NCI-H187 (cell line): ENCODE results near the gene IWS1.

Experiments used
- DNase-seq, 2 experiments: peaks; one replicate each; lab custom pipeline; 2025; lab: John Stamatoyannopoulos, UW

IWS1 gene

GRCh38 chr2:127490283-127490682 lies 36.0 kb downstream of the IWS1 start:
- DNase-seq = no peak

DNA sequence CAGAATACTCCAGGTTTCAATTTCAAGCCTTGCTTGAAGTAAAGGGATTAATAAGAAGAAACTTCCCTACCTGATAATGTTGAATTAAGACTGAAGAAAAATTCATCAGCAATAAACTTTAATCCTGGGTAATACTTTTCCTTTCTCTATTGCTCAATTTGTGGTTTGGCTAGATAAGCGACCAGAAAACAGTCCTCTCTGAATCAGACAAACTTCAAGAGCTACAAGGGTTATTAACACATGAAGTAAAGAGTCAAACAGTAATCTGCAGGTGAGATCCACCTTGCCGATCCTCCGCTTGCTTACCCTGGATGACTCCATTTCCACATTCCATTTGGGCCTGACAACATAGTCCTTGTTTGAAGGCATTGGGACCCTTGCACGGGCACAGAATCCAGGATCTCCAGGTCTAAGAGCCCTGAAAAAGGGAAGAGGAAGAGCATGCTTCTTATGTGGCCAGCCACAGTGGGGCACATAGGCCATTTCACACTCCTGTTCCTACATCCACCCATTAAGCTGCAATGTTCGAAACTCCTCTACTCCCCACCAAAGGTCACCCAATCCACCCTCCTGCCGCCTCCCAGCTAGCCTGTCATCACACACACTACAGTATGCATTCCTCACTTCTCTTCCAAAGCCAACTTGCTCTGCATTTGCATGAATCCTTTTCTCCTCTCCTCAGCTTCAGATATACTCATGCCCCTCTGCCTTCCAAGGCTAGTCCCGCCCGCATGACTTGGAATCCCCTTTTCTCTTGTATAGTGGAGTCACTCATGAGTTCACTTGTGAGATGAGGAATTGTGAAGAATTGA lies 39.8 kb downstream of the IWS1 start:
- DNase-seq = no peak

DNA sequence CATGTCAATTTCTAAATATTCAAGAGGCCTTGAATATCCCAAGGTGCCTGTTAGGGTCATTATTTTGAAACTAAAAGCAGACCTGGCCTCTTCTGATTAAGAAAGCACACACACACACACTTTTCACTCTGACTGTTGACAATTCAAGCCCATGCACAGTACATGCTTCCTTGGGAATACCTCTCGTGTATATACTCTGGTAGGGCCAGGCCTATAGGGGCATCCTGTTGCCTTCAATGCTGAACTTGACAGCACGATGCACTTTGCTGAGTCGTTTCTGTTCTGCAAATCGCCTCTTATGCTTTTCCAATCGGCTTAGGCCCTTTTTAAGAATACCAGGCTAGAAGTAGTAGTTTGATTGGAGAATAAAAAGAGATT lies 40.6 kb downstream of the IWS1 start:
- no peak for DNase-seq

- no peak for DNase-seq
These were observed 41.1 kb downstream of the IWS1 start for GRCh38 chr2:127485051-127485693.

DNA sequence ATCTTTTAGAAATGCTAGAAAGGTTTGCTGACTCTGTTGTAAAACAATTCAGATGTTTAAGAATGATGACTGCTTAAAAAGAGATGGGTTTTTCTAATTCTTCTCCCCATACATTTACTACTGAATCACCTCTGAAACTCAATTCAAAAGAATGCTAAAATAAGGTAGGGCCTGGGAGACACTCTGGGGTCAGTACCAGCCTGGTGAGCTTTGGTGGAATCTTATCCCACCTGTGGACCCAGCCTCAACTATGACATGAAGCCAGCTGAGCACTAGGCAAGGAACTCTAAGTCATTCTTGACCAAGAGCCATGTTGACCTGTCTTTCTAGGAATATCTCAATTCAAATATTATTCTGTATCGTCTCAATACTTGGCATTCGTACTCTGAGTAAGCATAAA lies 44.3 kb downstream of the IWS1 start:
- no peak for DNase-seq

DNA sequence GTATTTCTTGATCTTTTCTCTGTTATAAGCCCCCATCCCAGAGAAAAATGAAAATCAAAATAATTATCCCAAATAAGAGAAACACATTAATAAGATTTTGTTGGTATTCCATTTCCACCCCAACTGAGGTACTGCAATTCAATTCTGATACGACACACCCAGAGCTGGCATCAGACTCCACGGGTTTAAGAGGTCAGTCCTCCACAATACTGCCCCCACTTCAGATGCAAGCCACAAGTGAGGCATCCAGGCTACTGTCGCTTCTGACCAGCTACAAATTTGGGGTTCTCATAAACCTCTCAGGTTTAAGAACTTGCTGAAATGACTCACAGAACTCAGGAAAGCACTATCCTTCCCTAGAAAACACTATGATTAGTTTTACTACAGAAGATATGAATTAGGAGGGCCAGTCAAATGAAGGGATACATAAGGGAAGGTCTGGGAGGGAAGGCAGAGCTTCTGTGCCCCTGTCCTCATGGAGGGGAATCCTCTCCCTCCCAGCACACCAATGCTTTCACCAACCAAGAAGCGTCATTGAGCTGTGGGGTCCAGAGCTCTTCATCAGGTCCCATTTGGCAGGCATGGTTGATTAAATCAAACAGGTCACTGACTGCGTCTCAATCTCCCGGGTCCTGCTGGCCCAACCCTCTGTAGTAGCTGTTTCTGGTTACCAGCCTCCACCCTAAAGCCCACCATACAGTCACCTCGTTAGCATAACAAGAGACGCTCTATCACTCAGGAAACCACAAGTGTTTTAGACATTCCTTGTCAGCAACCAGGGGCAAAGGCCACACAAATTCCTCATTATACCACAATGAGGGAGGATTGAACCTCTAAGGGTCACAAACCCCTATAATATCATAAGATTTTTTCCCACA lies 46.2 kb downstream of the IWS1 start:
- DNase-seq = no peak

GRCh38 chr2:127479219-127479825 lies 47.0 kb downstream of the IWS1 start:
- DNase-seq = no peak

- no peak for DNase-seq
These were observed 50.5 kb downstream of the IWS1 start for GRCh38 chr2:127475788-127476187.

- no peak for DNase-seq
These were observed 54.0 kb downstream of the IWS1 start for GRCh38 chr2:127472268-127472667.

DNA sequence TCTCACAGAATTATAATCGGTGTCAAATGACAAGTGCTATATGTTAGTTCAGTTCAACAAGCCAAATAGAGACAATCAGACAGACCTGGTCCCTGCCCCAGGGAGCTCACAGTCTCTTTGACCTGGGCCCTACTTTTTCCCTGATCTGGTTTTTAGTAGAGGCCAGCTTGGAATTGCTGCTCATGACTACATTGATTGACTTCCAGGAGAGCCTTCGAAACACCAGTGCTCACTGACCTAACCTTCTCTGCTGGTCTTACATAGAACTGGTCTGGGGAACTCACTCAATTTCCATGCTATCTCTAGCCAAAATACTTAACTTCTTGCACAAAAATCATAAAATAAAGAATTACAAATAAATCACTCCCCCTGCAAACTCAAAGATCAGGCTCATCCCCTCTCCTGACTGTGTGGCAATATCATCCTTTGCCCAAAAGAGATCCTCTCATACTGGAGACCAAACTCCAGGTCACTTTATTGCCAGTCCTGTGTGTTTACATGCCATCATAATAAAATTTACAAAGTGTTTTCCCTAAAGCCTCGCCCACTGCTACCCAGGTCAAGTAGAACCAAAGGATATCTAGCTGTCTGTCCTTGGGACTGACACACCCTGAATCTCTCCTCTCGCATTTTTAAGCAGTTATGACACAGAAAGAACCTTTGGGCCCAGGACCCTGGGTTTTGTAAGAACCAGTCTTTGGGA lies 54.9 kb downstream of the IWS1 start:
- DNase-seq = no peak

DNA sequence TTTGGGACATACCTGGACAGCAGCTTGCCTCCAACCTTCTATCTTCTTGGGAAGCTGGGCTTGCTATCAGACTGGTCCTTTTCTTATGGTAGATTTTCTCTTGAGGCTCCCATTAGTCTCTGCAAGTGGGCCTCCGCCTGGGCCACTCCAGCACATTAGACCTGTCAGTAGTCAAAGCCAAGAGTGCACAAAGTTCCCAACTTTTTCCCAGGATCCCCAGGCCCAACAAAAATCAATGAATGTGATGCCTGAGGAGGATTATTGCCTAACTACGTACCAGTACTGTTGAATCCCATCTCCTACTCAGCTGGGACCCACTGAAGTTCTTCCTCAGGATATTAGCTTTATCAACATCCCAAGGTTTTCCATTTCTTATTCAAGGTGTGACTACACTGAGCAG lies 56.3 kb downstream of the IWS1 start:
- no peak for DNase-seq

GRCh38 chr2:127469051-127469450 lies 57.2 kb downstream of the IWS1 start:
- no peak for DNase-seq

- no peak for DNase-seq
These were observed 61.0 kb downstream of the IWS1 start for GRCh38 chr2:127465258-127465657.

DNA sequence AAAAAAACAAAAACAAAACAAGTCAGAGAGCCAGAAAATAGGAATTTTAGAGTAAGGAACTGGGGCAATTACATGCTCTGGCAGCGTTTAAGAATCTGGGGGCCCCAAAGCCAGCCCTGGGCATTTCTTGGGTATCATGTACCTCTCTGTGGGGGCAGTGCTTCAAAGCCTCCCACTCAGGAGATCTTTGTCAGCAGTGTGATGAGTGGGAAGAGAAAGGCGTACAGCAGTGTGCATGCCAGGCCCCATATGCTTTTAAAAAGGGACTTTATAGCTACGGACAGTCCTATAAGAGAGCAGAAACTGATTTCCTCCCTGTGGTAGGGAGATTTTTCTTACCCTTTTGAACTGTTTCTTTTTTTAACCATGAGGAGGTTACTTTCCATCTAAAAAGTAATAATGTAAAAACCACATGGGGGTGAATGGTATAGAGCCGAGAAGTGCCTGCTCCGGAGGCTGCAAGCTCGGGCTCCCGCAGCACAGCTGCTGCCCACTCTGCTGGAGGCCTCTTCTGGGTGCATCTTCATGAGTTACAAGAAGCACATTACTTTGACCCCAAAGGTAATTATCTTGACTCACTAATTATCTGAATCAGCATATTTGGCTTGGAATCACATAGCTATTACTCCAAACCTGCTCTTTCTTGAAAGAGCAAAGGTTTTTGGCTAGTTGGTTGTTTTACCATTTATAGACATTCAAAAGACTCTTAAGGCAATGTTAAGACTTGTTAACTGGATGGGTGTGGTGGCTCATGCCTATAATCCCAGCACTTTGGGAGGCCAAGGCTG lies 61.6 kb downstream of the IWS1 start:
- DNase-seq = no peak

GRCh38 chr2:127463155-127463991 lies 62.9 kb downstream of the IWS1 start:
- DNase-seq = no peak

- DNase-seq = no peak
These were observed 63.8 kb downstream of the IWS1 start for GRCh38 chr2:127462461-127462860.

DNA sequence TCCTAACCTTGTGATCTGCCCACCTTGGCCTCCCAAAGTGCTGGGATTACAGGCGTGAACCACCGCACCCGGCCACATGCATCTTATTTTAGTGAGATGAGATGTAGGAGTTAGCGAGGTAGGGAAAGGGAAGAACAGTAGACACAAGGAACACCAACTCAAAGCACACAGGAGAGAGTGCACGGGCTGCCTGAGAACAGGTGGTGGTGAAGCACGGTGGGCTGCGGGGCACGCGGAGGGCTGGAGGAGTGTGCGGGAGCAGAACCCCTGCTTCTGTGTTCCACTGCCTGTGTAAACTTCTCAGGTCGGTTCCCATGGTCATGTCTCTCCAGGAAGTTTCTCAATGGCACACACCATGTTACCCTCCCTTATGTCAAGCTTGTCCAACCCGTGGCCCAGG lies 69.3 kb downstream of the IWS1 start:
- no peak for DNase-seq

GRCh38 chr2:127455566-127456493 lies 70.5 kb downstream of the IWS1 start:
- DNase-seq = no peak
